PC-9 (cell line): ENCODE results near the gene PLSCR4. TPM values are rescaled to one million over a fixed set of nuclear protein-coding genes. Genes with fewer than 3 reads are reported as not detected.

Experiments
- BruUV-seq: library from RNA; stranded (reverse); fragments of 400-500 nt; replicated peaks from 2 replicates; lab custom pipeline; 2021; lab: Mats Ljungman, UMichigan
- CTCF ChIA-PET: fragments of 300-600 bp; sonication (Branson Sonifier 250); formaldehyde crosslinking; loops from one replicate; lab custom pipeline; 2022; ENCODE audit warnings: antibody characterized with exemption; lab: Charles Lee
- POLR2A ChIA-PET: fragments of 300-600 bp; sonication (Branson Sonifier 250); formaldehyde crosslinking; loops from one replicate; lab custom pipeline; 2022; ENCODE audit warnings: antibody characterized with exemption; ENCODE audit not compliant: unreplicated experiment; lab: Charles Lee
- DNase-seq, 2 experiments: peaks; one replicate each; pipeline versions ENCODE4 v3.0.0 to v3.0.0-alpha.2; 2015 to 2022; ENCODE audit warnings: mixed read lengths in 1 of 2
- H2AFZ ChIP-seq: fragments of 200-600 bp; sonication (generic); 2 replicates; pipeline ENCODE4 v1.8.1; 2017; ENCODE audit warnings: antibody characterized with exemption
- H3F3A ChIP-seq: fragments of 200-600 bp; sonication (generic); 2 replicates; pipeline ENCODE4 v1.8.1; 2017; ENCODE audit warnings: antibody characterized with exemption, mild to moderate bottlenecking, low read depth; ENCODE audit not compliant: insufficient read depth
- H3K27ac ChIP-seq: fragments of 200-600 bp; sonication (generic); 2 replicates; pipeline ENCODE4 v1.6.1; 2016; ENCODE audit warnings: mixed run types
- H3K27me3 ChIP-seq: fragments of 200-600 bp; sonication (generic); 2 replicates; pipeline ENCODE4 v1.6.1; 2016; ENCODE audit warnings: low read depth, mixed run types; ENCODE audit not compliant: insufficient read depth
- H3K36me3 ChIP-seq: fragments of 200-600 bp; sonication (generic); 2 replicates; pipeline ENCODE4 v1.6.1; 2016; ENCODE audit warnings: low read depth, mixed run types
- H3K4me1 ChIP-seq: fragments of 200-600 bp; sonication (generic); replicated peaks from 2 replicates; pipeline ENCODE4 v1.6.1; 2016; ENCODE audit warnings: mixed run types; ENCODE audit not compliant: insufficient read depth
- H3K4me2 ChIP-seq: fragments of 200-600 bp; sonication (generic); 2 replicates; pipeline ENCODE4 v1.6.1; 2017; ENCODE audit warnings: mixed run types
- H3K4me3 ChIP-seq: fragments of 200-600 bp; sonication (generic); 2 replicates; pipeline ENCODE4 v1.6.1; 2016; ENCODE audit warnings: mixed run types
- H3K79me2 ChIP-seq: fragments of 200-600 bp; sonication (generic); 2 replicates; pipeline ENCODE4 v1.6.1; 2017; ENCODE audit warnings: low read depth, mixed run types
- H3K9me2 ChIP-seq: fragments of 200-600 bp; sonication (generic); 2 replicates; pipeline ENCODE4 v1.8.1; 2017; ENCODE audit warnings: mild to moderate bottlenecking; ENCODE audit not compliant: insufficient read depth
- H3K9me3 ChIP-seq: fragments of 200-600 bp; sonication (generic); 2 replicates; pipeline ENCODE4 v1.8.1; 2016; ENCODE audit warnings: low read depth; ENCODE audit not compliant: insufficient read depth
- H4K20me1 ChIP-seq: fragments of 200-600 bp; sonication (generic); 2 replicates; pipeline ENCODE4 v1.8.1; 2017; ENCODE audit not compliant: insufficient read depth
- CTCF ChIP-seq: fragments of 200-600 bp; sonication (generic); conservative IDR thresholded peaks from 2 replicates; pipeline ENCODE4 v1.6.1; 2017; ENCODE audit warnings: mixed run types, antibody characterized with exemption, mild to moderate bottlenecking, moderate library complexity
- EZH2 ChIP-seq: fragments of 200-600 bp; sonication (generic); IDR thresholded peaks from 2 replicates; pipeline ENCODE4 v1.8.0; 2017; ENCODE audit warnings: antibody characterized with exemption, low read depth
- intact Hi-C: fragments of 100-400 bp; cut with micrococcal nuclease; formaldehyde crosslinking; loops from one replicate; pipeline ENCODE4 v1.10.0; 2022; ENCODE audit not compliant: unreplicated experiment
- total RNA-seq: library from RNA; stranded (reverse); gene quantifications from 2 replicates; pipeline ENCODE4 v1.2.3, GENCODE V29; 2021

PLSCR4 gene
- total RNA-seq, 1 experiment from 2014 or later, result 8.4 TPM

GRCh38 chr3:146199762-146200161 lies 51.1 kb downstream of the PLSCR4 start:
- H3K4me3 ChIP-seq, result no peak overlapping the region

GRCh38 chr3:146196789-146197188 lies 54.1 kb downstream of the PLSCR4 start:
- H3K4me3 ChIP-seq, result no peak overlapping the region
- no peak for DNase-seq
- no TSS peak for BruUV-seq
- no peak overlapping the region for H3K4me2 ChIP-seq
- no peaks in the 10 kb centered on the region for H3K9me2 ChIP-seq
- TF ChIP-seq CTCF (no peak), EZH2 (no peak)
- H3K36me3 ChIP-seq, result no peaks in the 10 kb centered on the region
- intact Hi-C loops, result no loop called here
- POLR2A ChIA-PET, result no interaction called here
- no peaks in the 10 kb centered on the region for H4K20me1 ChIP-seq
- H3K27me3 ChIP-seq, result no peaks in the 10 kb centered on the region
- CTCF ChIA-PET, result interaction anchor here (1.3 kb wide), 1 partner anchor 8 kb away, joined by 3 read pairs; no protein-coding TSS in a partner anchor
- no peaks in the 10 kb centered on the region for H3K4me1 ChIP-seq
- no peaks in the 10 kb centered on the region for H3F3A ChIP-seq
- H2AFZ ChIP-seq, result no peak overlapping the region
- no peak overlapping the region for H3K27ac ChIP-seq
- H3K79me2 ChIP-seq, result no peaks in the 10 kb centered on the region
- H3K9me3 ChIP-seq, result no peaks in the 10 kb centered on the region

More at GRCh38 chr3:146199762-146200161, 51.1 kb downstream of the PLSCR4 start:
- no peaks in the 10 kb centered on the region for H3K79me2 ChIP-seq
- no peaks in the 10 kb centered on the region for H3F3A ChIP-seq
- H3K9me3 ChIP-seq, result no peaks in the 10 kb centered on the region
- ChIA-PET POLR2A (no interaction called here), CTCF (no interaction called here)
- no peaks in the 10 kb centered on the region for H3K36me3 ChIP-seq
- H3K27me3 ChIP-seq, result no peaks in the 10 kb centered on the region
- no TSS peak for BruUV-seq
- intact Hi-C loops, result no loop called here
- TF ChIP-seq EZH2 (no peak), CTCF (no peak)
- no peak overlapping the region for H3K4me2 ChIP-seq
- no peaks in the 10 kb centered on the region for H3K4me1 ChIP-seq
- H2AFZ ChIP-seq, result no peak overlapping the region
- no peaks in the 10 kb centered on the region; the same call in 1 of the 2 replicates for H3K9me2 ChIP-seq
- no peaks in the 10 kb centered on the region for H4K20me1 ChIP-seq
- H3K27ac ChIP-seq, result no peak overlapping the region
- no peak for DNase-seq

- H3K79me2 ChIP-seq, result no peaks in the 10 kb centered on the region
- no peaks in the 10 kb centered on the region for H4K20me1 ChIP-seq
- no peaks in the 10 kb centered on the region for H3F3A ChIP-seq
- no peaks in the 10 kb centered on the region for H3K9me2 ChIP-seq
- ChIA-PET POLR2A (no interaction called here), CTCF (no interaction called here)
- TF ChIP-seq CTCF (no peak), EZH2 (no peak)
- no peaks in the 10 kb centered on the region for H3K9me3 ChIP-seq
- no TSS peak for BruUV-seq
- no peaks in the 10 kb centered on the region for H3K27me3 ChIP-seq
- no peak overlapping the region for H3K4me3 ChIP-seq
- no peak overlapping the region for H3K4me2 ChIP-seq
- no peak for DNase-seq
- H3K36me3 ChIP-seq, result no peaks in the 10 kb centered on the region
- no peak overlapping the region for H3K27ac ChIP-seq
- no peak overlapping the region for H2AFZ ChIP-seq
- intact Hi-C loops, result no loop called here
- H3K4me1 ChIP-seq, result no peaks in the 10 kb centered on the region
Observed at GRCh38 chr3:146195605-146196004, 55.3 kb downstream of the PLSCR4 start.
